Measurements from ENCODE around the gene VPS4A. TPM values are rescaled to one million over a fixed set of nuclear protein-coding genes. Genes with fewer than 3 reads are reported as not detected.
"Not testable (repeated sequence)": the region's sequence is repeated elsewhere in the genome, so short reads cannot be mapped to it uniquely, and the experiment has no call there.

Gene VPS4A
- 23.2 TPM for total RNA-seq

DNA sequence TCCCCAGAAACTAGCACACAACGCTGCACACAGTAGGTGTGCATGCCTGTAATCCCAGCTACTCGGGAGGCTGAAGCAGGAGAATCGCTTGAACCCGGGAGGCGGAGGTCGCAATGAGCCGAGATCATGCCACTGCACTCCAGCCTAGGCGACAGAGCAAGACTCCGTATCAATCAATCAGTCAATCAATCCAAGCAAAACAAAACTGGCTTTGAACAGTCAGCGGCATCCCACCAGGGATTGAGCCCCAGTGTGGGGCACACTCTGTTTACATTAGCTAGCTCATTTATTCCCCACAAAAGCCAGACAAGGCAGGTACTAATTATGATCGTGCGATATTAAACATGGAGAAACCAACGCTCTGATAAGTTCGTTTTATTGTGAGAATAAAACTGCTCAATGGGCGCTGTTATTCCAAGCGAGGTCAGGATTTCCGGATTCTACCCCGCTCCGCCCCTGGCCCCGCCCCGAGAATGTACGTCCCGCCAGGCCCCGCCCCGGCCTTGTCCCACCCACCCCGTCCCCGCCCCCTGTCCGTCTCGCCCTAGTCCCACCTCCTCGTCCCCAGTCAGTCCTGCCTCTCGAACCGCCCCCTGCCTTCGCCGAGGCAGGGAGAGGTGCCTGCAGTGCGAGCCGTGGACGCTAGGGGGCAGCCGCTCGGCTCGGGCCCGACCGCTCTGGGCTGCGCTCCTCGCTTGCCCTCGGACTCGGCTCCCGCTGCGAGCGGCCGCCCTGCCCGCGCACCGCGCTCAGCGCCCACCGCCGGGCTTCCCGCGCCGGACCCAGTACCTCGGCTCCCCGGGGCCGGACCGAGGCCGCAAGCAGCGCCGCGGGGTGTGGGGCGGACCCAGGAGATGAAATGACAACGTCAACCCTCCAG, at the start of gene VPS4A:
TSS of gene VPS4A (plus strand) at position 698 of the 880 bp plus-strand sequence. CDS start at position 860, 162 bp downstream.
- peak; percentile 95 to 97 (median 97) for DNase-seq (ENCODE audit: low read depth in 2 of 3, low spot score in 2 of 3)

DNA sequence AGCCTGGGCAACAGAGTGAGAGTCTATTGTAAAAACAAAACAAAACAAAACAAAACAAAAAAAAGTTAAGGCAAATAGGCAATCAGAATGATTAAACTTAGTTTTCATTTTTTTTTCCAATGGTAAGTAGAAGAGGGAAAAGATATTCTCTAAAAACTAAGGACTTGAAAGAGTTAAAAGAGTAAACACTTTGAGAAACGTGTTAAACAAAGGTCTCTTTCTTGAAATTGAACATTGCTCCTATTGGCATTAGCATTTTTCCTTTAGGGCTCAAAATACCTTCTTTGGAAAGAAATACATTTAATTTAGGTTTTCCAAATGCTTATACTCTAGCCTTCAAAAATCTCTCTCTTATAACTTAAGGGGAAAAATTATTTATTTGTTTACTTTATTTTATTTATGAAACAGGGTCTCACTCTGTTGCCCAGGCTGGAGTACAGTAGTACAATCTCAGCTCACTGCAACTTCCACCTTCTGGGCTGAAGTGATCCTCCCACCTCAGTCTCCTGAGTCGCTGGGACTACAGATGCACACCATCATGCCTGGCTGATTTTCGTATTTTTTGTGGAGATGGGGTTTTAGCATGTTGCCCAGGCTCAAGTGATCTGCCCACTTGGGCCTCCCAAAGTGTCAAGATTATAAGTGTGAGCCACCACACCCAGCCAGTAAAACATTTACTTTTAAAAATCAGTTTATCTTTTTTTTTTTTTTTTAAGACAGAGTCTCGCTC, 44.7 kb upstream of the VPS4A start:
- no peak for DNase-seq (ENCODE audit: low read depth in 2 of 3, low spot score in 2 of 3)

DNA sequence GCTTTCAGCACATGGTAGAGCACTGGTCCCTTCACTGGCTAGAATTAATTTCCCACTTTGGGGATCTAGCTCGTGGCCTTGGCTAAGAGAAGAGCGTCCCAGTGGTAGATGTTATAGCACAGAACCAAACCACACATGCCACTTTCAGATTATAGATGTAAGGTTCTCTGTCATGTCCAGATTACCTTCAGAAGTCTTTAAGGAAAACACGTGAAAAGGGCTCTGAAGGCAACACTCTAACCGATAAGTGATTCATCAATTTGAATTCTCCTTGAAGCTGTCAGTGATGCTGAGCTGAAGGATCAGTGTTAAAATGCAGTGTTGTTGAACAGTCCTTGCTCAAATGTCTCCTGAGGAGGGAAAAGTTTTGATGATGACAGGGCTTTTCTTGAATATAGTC, 43.5 kb upstream of the VPS4A start:
- DNase-seq (ENCODE audit: low read depth in 2 of 3, low spot score in 2 of 3): no peak

- peak in 2 of 3 donors; percentile 12 to 60 for DNase-seq (ENCODE audit: low read depth in 2 of 3, low spot score in 2 of 3)
Observed at GRCh38 chr16:69270395-69270794, 40.8 kb upstream of the VPS4A start.

GRCh38 chr16:69270831-69271230, 40.3 kb upstream of the VPS4A start:
- no peak for DNase-seq (ENCODE audit: low read depth in 2 of 3, low spot score in 2 of 3)

GRCh38 chr16:69273009-69273408, 38.1 kb upstream of the VPS4A start:
- DNase-seq (ENCODE audit: low read depth in 2 of 3, low spot score in 2 of 3): no peak

- no peak for DNase-seq (ENCODE audit: low read depth in 2 of 3, low spot score in 2 of 3)
Observed at GRCh38 chr16:69274699-69275235, 36.4 kb upstream of the VPS4A start.

- no peak for DNase-seq (ENCODE audit: low read depth in 2 of 3, low spot score in 2 of 3)
Observed at GRCh38 chr16:69276148-69277115, 34.7 kb upstream of the VPS4A start.

- no peak for DNase-seq (ENCODE audit: low read depth in 2 of 3, low spot score in 2 of 3)
Observed at GRCh38 chr16:69277413-69277812, 33.7 kb upstream of the VPS4A start.

DNA sequence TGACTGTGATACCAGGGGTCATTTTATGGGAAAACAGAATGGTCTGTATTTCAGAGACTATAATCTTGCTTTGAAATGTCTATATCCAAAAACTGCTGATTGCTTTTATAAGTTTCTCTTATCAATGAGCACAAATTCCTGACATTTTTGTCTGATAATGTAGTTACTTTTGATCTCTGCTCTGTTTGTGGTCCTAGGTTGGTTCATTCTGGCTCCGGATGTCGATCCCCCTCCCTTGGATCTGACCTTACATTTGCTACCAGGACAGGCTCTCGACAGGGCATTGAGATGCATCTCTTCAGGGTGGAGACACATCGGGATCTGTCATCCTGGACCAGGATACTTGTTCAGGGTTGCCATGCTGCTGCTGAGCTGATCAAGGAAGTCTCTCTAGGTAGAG, 27.3 kb upstream of the VPS4A start:
- no peak for DNase-seq (ENCODE audit: low read depth in 2 of 3, low spot score in 2 of 3)

- no peak for DNase-seq (ENCODE audit: low read depth in 2 of 3, low spot score in 2 of 3)
Observed at GRCh38 chr16:69285240-69285639, 25.9 kb upstream of the VPS4A start.

- peak; percentile 39 to 83 (median 60) for DNase-seq (ENCODE audit: low read depth in 2 of 3, low spot score in 2 of 3)
Observed at GRCh38 chr16:69286941-69287713, 24.0 kb upstream of the VPS4A start.

DNA sequence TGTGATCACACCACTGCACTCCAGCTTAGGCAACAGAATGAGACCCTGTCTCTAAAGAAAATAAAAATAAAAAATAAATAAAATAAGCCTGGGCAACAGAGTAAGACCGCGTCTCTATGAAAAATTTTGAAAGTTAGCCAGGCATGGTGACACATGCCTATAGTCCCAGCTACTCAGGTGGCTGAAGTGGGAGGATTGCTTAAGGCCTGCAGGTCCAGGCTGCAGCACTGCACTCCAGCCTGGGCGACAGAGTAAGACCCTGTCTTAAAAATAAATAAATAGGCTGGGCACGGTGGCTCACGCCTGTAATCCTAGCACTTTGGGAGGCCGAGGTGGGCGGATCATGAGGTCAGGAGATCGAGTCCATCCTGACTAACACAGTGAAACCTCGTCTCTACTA, 19.5 kb upstream of the VPS4A start:
- not testable (repeated sequence) for DNase-seq (ENCODE audit: low read depth in 2 of 3, low spot score in 2 of 3)

DNA sequence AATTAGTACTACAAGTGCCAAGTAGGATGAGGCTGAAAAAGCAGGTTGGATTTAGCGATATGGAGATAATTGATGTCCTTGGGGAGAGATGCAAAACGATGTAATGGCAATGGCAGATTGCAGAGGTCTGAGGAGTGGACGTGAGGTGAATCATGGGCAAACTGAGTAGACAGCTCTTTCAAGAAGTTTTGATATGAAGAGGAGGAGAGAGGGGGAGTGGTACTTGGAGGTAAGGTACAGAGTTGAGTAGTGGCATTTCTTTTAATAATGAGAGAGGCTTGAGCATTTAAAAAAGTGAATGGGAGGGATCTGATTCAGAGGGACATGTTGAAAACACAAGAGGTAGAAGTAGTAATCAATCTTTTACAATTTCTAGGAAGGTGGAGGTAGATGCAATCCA, 17.7 kb upstream of the VPS4A start:
- DNase-seq (ENCODE audit: low read depth in 2 of 3, low spot score in 2 of 3): no peak

DNA sequence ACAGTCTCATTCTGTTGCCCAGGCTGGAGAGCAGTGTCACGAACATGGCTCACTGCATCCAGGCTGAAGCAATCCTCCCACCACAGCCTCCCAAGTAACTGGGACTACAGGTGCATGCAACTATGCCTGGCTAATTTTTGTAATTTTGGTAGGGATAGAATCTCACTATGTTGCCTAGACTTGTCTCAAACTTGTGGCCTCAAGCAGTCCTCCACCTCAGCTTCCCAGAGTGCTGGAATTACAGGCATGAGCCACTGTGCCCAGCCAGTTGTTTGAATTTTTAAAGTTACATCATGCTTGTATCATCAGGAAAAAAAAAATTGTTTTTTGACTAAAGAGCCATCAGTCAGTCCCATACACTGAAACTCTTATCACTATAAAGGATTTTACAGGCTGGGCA, 17.1 kb upstream of the VPS4A start:
- no peak for DNase-seq (ENCODE audit: low read depth in 2 of 3, low spot score in 2 of 3)

DNA sequence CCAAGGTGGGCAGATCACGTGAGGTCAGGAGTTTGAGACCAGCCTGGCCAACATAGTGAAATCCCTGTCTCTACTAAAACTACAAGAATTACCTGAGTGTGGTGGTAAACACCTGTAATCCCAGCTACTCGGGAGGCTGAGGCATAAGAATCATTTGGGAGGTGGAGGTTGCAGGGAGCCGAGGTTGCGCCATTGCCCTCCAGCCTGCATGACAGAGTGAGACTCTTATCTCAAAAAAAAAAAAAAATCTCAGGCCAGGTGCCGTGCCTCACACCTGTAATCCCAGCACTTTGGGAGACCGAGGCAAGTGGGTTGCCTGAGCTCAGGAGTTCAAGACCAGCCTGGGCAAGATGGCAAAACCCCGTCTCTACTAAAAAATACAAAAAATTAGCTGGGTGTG, 14.4 kb upstream of the VPS4A start:
- not testable (repeated sequence) for DNase-seq (ENCODE audit: low read depth in 2 of 3, low spot score in 2 of 3)

DNA sequence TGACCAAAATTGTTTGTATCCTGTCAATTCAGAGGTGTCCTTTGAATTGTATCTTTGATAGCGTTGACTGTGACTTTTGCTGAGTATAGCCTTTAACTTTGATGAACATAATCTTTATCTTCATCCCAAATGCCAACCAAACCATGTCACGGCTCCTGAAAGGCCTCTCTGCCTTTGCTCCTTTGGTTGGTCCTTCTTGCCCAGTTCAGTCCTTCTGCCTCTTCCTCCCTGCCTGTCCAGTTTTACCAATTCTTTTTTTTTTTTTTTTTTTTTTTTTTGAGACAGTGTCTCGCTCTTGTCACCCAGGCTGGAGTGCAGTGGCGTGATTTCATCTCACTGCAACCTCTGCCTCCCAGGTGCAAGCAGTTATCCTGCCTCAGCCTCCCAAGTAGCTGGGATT, 12.9 kb upstream of the VPS4A start:
- no peak for DNase-seq (ENCODE audit: low read depth in 2 of 3, low spot score in 2 of 3)

GRCh38 chr16:69301187-69301586, 10.0 kb upstream of the VPS4A start:
- DNase-seq (ENCODE audit: low read depth in 2 of 3, low spot score in 2 of 3): no peak

DNA sequence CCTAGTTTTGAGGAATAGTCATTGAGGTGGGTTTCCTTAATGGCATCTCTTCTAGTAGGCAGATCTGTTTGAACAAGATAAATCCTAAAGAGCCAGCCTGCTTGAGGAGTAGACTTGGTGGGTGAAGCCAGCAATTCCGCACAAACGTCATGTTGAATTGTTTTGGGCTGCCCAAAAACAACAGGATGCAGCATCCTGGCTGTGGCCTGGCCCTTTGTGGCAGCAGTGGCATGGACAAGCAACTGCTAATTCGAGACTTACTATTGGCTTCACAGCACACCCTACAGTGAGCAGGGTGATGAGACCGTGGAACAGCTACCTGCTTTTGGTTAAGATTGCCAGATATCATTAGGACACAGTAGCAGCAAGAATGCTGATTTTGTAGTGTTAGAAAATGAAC, 9.3 kb upstream of the VPS4A start:
- DNase-seq (ENCODE audit: low read depth in 2 of 3, low spot score in 2 of 3): no peak

GRCh38 chr16:69302301-69302700, 8.8 kb upstream of the VPS4A start:
- no peak for DNase-seq (ENCODE audit: low read depth in 2 of 3, low spot score in 2 of 3)

Measured in hematopoietic multipotent progenitor cell (in vitro differentiated cells).